Measurements from ENCODE around the gene OLIG2.

- TF ChIP-seq POLR2AphosphoS5 (IDR thresholded peaks at IDR 0.05; ENCODE audit: insufficient read depth, low read depth, low read length) (no peak), FOS (IDR thresholded peaks at IDR 0.05; ENCODE audit: borderline replicate concordance, insufficient read depth, low read length) (no peak), CTCF (IDR thresholded peaks at IDR 0.05; ENCODE audit: extremely low read depth in 1 of 2, insufficient read depth in 1 of 2, low read depth in 1 of 2, low read length in 2 of 2) (no peak), EZH2 (IDR thresholded peaks at IDR 0.05; ENCODE audit: borderline replicate concordance, low read depth, low read length, severe bottlenecking) (no peak), MAX (IDR thresholded peaks at IDR 0.05; ENCODE audit: insufficient read depth, insufficient read length) (no peak), MYC (IDR thresholded peaks at IDR 0.05; ENCODE audit: low read depth, low read length) (no peak), POLR2A (IDR thresholded peaks at IDR 0.05; ENCODE audit: low read depth, low read length) (no peak)
Measured at GRCh38 chr21:33040215-33040614, 14.5 kb downstream of the OLIG2 start.

All from endothelial cell of umbilical vein (primary cell).